HepG2 (cell line): ENCODE results near the gene ARFGEF2. TPM values are rescaled to one million over a fixed set of nuclear protein-coding genes. Genes with fewer than 3 reads are reported as not detected.

Experiments
- ADNP ChIP-seq: sonication (generic); formaldehyde crosslinking; IDR thresholded peaks from 2 replicates; pipeline ENCODE4 v1.4.0; 2020; ENCODE audit warnings: missing genetic modification reagents
- DNMT3B ChIP-seq: conservative IDR thresholded peaks from 2 replicates; pipeline ENCODE4 v1.6.1; 2016; ENCODE audit warnings: missing biosample characterization, control low read depth
- ELF1 ChIP-seq: sonication (generic); formaldehyde crosslinking; IDR thresholded peaks from 2 replicates; pipeline ENCODE4 v1.4.0; 2020; ENCODE audit warnings: missing genetic modification reagents
- FOXK2 ChIP-seq: fragments of 450-650 bp; IDR thresholded peaks from 2 replicates; pipeline ENCODE4 v1.6.1; 2016
- FOXO1 ChIP-seq: sonication (generic); formaldehyde crosslinking; IDR thresholded peaks from 2 replicates; pipeline ENCODE4 v1.4.0; 2020; ENCODE audit warnings: missing genetic modification reagents
- FOXP1 ChIP-seq, 2 experiments: fragments of 450-650 bp in 1 of 2; IDR thresholded peaks; 2 replicates each; pipeline ENCODE4 v1.6.1; 2017 to 2018; ENCODE audit warnings: antibody characterized with exemption in 1 of 2
- HDAC1 ChIP-seq: sonication (generic); formaldehyde crosslinking; IDR thresholded peaks from 2 replicates; pipeline ENCODE4 v1.5.1; 2020; ENCODE audit warnings: mild to moderate bottlenecking, missing genetic modification reagents
- JUNB ChIP-seq: sonication (generic); formaldehyde crosslinking; IDR thresholded peaks from 2 replicates; pipeline ENCODE4 v1.8.0; 2022; ENCODE audit warnings: missing genetic modification reagents, mild to moderate bottlenecking, borderline replicate concordance
- MIER2 ChIP-seq: IDR thresholded peaks from 2 replicates; pipeline ENCODE4 v1.6.1; 2016; ENCODE audit warnings: missing biosample characterization, missing genetic modification reagents
- NFYC ChIP-seq: IDR thresholded peaks from 2 replicates; pipeline ENCODE4 v1.6.1; 2016; ENCODE audit warnings: missing genetic modification reagents, missing compliant biosample characterization
- PCBP2 ChIP-seq: fragments of 200-400 bp; formaldehyde crosslinking; optimal IDR thresholded peaks from 2 replicates; pipeline ENCODE3; 2018; ENCODE audit warnings: low read length, low read depth; ENCODE audit not compliant: poor library complexity, severe bottlenecking
- ZNF143 ChIP-seq: sonication (generic); formaldehyde crosslinking; IDR thresholded peaks from 2 replicates; pipeline ENCODE4 v1.4.0; 2020; ENCODE audit warnings: missing genetic modification reagents
- ZNF207 ChIP-seq: fragments of 450-650 bp; IDR thresholded peaks from 2 replicates; pipeline ENCODE4 v1.6.1; 2016; ENCODE audit warnings: antibody characterized with exemption, borderline replicate concordance
- ZNF230 ChIP-seq: sonication (generic); formaldehyde crosslinking; IDR thresholded peaks from 2 replicates; pipeline ENCODE4 v1.4.0; 2020; ENCODE audit warnings: mild to moderate bottlenecking, missing genetic modification reagents
- ZNF24 ChIP-seq: fragments of 450-650 bp; IDR thresholded peaks from 2 replicates; pipeline ENCODE4 v1.6.1; 2017; ENCODE audit warnings: antibody characterized with exemption, mild to moderate bottlenecking
- ZNF292 ChIP-seq: sonication (generic); formaldehyde crosslinking; IDR thresholded peaks from 2 replicates; pipeline ENCODE4 v1.8.1; 2022; ENCODE audit warnings: mild to moderate bottlenecking, low read depth, missing genetic modification reagents, borderline replicate concordance
- ZNF317 ChIP-seq: sonication (generic); formaldehyde crosslinking; IDR thresholded peaks from 2 replicates; pipeline ENCODE4 v1.5.0; 2020; ENCODE audit warnings: mild to moderate bottlenecking, missing genetic modification reagents
- ZNF614 ChIP-seq: IDR thresholded peaks from 2 replicates; pipeline ENCODE4 v1.6.1; 2018; ENCODE audit warnings: missing biosample characterization, missing genetic modification reagents, inconsistent platforms, borderline replicate concordance
- ZNF777 ChIP-seq: sonication (generic); formaldehyde crosslinking; IDR thresholded peaks from 2 replicates; pipeline ENCODE4 v1.4.0; 2020; ENCODE audit warnings: missing genetic modification reagents
- ZNF788 ChIP-seq: sonication (generic); formaldehyde crosslinking; IDR thresholded peaks from 2 replicates; pipeline ENCODE4 v1.5.0; 2020; ENCODE audit warnings: mild to moderate bottlenecking, missing genetic modification reagents, borderline replicate concordance
- polyA plus RNA-seq, 8 experiments: library from polyadenylated mRNA; depleted of rRNA in 3 of 8; stranded (reverse) in 7 of 8; unstranded in 1 of 8; fragments of >200 nt; fragmentation: Illumina TruSeq in 4 of 8; extraction: Trizol in 4 of 8; gene quantifications; 2 replicates each; pipeline versions ENCODE4 v1.2.1 to v1.2.3, GENCODE V29; 2011 to 2016; ENCODE audit warnings: low read depth in 4 of 8, missing spikeins in 1 of 8, mixed read lengths in 1 of 8; ENCODE audit not compliant: insufficient read depth in 1 of 8
- total RNA-seq, 5 experiments: library from RNA; depleted of rRNA; stranded (reverse); fragments of >200 nt; fragmentation: Illumina TruSeq; extraction: Trizol; gene quantifications; 2 replicates each; pipeline ENCODE4 v1.2.3, GENCODE V29; 2016; ENCODE audit warnings: low read depth in 1 of 5
- TF ChIP-seq, protein P1 (sequence below): sonication (generic); formaldehyde crosslinking; conservative IDR thresholded peaks from 2 replicates; pipeline ENCODE4 v1.4.0; 2020; ENCODE audit warnings: missing genetic modification reagents
- TF ChIP-seq, protein P2 (sequence below): sonication (generic); formaldehyde crosslinking; IDR thresholded peaks from 2 replicates; pipeline ENCODE4 v1.9.0; 2022; ENCODE audit warnings: low read depth, missing genetic modification reagents
- TF ChIP-seq, protein P3 (sequence below): sonication (generic); formaldehyde crosslinking; IDR thresholded peaks from 2 replicates; pipeline ENCODE4 v1.4.0; 2020; ENCODE audit warnings: missing genetic modification reagents, low read depth, mild to moderate bottlenecking, borderline replicate concordance
- TF ChIP-seq, protein P4 (sequence below): sonication (generic); formaldehyde crosslinking; IDR thresholded peaks from 2 replicates; pipeline ENCODE4 v1.4.0; 2020; ENCODE audit warnings: missing genetic modification reagents

Gene ARFGEF2
- total and polyA plus RNA-seq, 2 of the 13 experiments (the other 11 are each of a cell fraction or from before 2014, with no cell fraction given) = 44.0 to 60.8 TPM

DNA sequence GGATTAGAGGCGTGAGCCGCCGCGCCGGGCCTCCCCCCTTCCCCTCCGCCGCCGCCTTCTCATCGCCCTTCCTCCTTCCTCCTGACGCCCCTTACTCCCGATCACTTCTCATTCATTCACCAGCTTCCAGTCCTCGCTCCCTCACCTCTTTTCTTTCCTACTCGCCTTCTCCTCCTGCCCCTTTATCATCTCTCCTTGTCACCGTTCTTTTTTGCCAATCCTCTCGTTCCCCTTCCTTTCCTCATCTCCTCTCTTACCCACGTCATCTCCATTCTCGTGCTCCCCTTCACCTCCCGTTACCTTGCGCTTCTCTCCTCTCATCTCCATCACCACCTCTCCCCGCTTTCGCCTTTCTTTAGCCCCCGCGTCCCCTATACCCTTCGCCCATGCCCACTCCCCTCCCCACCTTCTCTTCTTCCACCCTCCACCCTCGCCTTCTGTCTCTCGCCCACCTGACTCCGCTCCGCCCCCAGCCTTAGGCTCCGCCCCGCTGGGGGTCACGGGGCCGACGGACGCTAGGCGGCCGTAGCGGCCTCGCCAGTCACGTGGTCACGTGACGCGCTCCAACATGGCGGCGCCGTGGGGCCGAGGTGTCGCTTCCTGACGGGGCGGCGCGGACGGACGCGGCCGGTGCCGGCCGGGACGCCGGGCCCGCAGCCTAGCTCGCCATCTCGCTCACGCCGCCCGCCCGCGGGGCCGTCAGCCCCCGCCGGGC is at the start of gene ARFGEF2 (continued):
- TF ChIP-seq, protein P1, sequence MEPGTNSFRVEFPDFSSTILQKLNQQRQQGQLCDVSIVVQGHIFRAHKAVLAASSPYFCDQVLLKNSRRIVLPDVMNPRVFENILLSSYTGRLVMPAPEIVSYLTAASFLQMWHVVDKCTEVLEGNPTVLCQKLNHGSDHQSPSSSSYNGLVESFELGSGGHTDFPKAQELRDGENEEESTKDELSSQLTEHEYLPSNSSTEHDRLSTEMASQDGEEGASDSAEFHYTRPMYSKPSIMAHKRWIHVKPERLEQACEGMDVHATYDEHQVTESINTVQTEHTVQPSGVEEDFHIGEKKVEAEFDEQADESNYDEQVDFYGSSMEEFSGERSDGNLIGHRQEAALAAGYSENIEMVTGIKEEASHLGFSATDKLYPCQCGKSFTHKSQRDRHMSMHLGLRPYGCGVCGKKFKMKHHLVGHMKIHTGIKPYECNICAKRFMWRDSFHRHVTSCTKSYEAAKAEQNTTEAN = peak; percentile 56; the same call in 1 of the 2 replicates
- TF ChIP-seq ZNF777 (CRISPR knock-in tag) (peak; percentile 91; the same call in 1 of the 2 replicates), ZNF317 (CRISPR knock-in tag) (0 out of 2 replicates have a peak, but pooled peaks have one; percentile 8), MIER2 (0 out of 2 replicates have a peak, but pooled peaks have one; percentile 21), ZNF143 (no peak), ELF1 (peak; percentile 72), NFYC (peak; percentile 34; the same call in 1 of the 2 replicates), ZNF614 (CRISPR knock-in tag) (0 out of 2 replicates have a peak, but pooled peaks have one; percentile 13), DNMT3B (CRISPR knock-in tag) (no peak), HDAC1 (CRISPR knock-in tag) (peak; percentile 92; the same call in 1 of the 2 replicates), FOXP1 (IDR thresholded peaks at IDR 0.05) (peak; percentile 78; the same call in 1 of the 2 replicates), FOXP1 (CRISPR knock-in tag; IDR thresholded peaks at IDR 0.05) (peak; percentile 60; the same call in 1 of the 2 replicates), ZNF24 (0 out of 2 replicates have a peak, but pooled peaks have one; percentile 35), FOXO1 (CRISPR knock-in tag) (peak; percentile 38; the same call in 1 of the 2 replicates), JUNB (CRISPR knock-in tag) (peak; percentile 74; the same call in 1 of the 2 replicates), ZNF230 (0 out of 2 replicates have a peak, but pooled peaks have one; percentile 89), PCBP2 (peak; percentile 97), ZNF788 (CRISPR knock-in tag) (peak; percentile 83; the same call in 1 of the 2 replicates), ZNF207 (peak; percentile 98; the same call in 1 of the 2 replicates), ADNP (CRISPR knock-in tag) (no peak; the same call in 1 of the 2 replicates), ZNF292 (peak; percentile 59), FOXK2 (peak; percentile 82; the same call in 1 of the 2 replicates)
- TF ChIP-seq, protein P2, sequence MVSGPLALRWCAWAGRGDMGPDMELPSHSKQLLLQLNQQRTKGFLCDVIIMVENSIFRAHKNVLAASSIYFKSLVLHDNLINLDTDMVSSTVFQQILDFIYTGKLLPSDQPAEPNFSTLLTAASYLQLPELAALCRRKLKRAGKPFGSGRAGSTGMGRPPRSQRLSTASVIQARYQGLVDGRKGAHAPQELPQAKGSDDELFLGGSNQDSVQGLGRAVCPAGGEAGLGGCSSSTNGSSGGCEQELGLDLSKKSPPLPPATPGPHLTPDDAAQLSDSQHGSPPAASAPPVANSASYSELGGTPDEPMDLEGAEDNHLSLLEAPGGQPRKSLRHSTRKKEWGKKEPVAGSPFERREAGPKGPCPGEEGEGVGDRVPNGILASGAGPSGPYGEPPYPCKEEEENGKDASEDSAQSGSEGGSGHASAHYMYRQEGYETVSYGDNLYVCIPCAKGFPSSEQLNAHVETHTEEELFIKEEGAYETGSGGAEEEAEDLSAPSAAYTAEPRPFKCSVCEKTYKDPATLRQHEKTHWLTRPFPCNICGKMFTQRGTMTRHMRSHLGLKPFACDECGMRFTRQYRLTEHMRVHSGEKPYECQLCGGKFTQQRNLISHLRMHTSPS (CRISPR knock-in tag) = peak; percentile 51; the same call in 1 of the 2 replicates
- TF ChIP-seq, protein P3, sequence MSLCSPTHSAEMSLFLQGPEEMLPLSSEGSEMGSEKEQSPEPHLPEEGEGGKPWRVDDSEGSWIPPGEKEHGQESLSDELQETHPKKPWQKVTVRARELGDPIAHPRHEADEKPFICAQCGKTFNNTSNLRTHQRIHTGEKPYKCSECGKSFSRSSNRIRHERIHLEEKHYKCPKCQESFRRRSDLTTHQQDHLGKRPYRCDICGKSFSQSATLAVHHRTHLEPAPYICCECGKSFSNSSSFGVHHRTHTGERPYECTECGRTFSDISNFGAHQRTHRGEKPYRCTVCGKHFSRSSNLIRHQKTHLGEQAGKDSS (CRISPR knock-in tag) = peak; percentile 91
- TF ChIP-seq, protein P4, sequence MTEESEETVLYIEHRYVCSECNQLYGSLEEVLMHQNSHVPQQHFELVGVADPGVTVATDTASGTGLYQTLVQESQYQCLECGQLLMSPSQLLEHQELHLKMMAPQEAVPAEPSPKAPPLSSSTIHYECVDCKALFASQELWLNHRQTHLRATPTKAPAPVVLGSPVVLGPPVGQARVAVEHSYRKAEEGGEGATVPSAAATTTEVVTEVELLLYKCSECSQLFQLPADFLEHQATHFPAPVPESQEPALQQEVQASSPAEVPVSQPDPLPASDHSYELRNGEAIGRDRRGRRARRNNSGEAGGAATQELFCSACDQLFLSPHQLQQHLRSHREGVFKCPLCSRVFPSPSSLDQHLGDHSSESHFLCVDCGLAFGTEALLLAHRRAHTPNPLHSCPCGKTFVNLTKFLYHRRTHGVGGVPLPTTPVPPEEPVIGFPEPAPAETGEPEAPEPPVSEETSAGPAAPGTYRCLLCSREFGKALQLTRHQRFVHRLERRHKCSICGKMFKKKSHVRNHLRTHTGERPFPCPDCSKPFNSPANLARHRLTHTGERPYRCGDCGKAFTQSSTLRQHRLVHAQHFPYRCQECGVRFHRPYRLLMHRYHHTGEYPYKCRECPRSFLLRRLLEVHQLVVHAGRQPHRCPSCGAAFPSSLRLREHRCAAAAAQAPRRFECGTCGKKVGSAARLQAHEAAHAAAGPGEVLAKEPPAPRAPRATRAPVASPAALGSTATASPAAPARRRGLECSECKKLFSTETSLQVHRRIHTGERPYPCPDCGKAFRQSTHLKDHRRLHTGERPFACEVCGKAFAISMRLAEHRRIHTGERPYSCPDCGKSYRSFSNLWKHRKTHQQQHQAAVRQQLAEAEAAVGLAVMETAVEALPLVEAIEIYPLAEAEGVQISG (CRISPR knock-in tag) = peak; percentile 91
